AG08395 (cell line): ENCODE results near the gene VSX1.

ENCODE experiments used
- DNase-seq: peaks from one replicate; pipeline ENCODE4 v3.0.0; 2012; ENCODE audit warnings: mixed read lengths, low spot score

Gene VSX1

GRCh38 chr20:25053255-25054031 lies 28.5 kb downstream of the VSX1 start:
- peak; percentile 48 for DNase-seq

GRCh38 chr20:25052255-25053194 lies 29.4 kb downstream of the VSX1 start:
- peak; percentile 57 for DNase-seq

GRCh38 chr20:25051386-25052155 lies 30.4 kb downstream of the VSX1 start:
- DNase-seq: no peak

DNA sequence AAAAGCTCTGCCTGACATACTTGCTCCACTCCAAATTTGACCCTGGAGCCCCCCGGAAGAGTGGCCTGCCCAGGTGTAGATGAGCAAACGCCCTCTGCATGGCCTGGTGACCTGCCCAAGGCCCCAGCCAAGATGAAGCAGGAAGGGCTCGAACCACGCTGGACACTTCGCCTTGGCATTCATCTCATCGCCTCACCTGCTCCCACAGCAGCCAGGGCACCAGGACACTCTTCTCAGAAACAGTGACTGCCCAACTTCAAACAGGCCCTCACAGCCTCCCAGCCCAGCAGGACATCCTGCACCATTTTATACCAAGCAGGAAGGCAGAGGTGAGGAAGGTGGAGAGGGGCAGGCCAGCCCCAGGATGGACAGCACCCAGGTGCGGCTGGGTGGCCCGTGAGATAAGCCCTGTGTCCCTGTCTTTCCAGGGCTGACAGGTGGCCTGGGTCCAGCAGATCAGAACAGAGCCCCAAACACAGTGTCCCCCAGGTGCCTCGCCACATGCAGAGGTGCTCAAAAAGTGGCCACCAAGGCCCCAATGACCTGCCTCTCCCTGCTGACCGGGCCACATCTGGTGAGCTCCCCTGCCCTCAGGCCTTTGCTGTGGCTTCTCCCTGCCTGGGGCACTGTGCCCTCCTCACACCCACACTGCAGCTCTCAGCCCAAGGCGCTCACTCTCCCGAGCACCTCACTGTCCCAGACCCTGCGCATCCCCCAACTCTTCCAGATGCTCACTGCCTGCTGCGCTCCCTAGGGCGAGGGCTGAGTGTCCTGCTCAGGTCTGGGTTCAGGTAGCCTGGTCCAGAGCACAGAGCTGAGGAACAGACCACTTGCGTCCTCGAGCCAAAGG lies 31.2 kb downstream of the VSX1 start:
- DNase-seq: no peak

DNA sequence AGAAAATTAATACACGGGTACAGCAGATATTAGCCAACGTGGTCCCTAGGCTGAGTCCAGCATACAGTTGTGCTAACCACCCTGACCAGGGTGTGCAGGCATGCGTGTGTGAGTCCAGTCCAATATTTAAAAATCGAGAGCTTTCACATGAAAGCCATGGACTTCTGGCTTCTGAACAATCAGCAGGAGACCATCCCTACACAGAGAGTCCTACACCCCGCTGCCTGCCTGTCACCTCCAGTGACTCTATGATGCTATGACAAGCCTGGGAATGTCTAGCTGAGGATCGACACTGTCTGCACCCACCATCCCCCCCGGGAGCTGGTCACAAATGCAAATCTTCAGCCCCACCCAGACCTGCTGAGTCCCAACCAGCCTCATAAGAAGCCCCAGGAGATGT lies 31.9 kb downstream of the VSX1 start:
- DNase-seq: no peak

- DNase-seq: no peak
Measured at GRCh38 chr20:25049261-25050060, 32.5 kb downstream of the VSX1 start.

DNA sequence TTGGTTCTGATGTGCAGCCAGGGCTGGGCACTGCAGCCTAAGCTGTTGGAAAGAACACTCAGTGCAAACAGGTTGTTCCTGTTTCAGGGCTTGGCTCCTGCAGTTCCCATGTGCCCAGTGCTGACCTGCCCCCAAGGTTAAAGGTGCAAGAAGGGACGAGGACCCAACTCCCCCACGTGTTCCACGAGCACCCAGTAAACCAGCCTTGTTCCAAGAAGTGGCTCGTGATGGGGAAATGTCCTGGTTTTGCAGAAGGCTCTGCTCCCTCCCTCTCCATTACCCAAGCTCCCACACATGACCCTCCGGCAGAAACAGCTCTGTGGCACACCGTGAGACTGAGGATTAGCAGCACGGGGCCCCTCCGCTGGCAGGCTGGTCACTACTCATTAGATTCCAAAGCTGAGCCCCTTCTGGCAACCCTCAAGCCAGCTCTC lies 33.4 kb downstream of the VSX1 start:
- DNase-seq: no peak

GRCh38 chr20:25047766-25048165 lies 34.2 kb downstream of the VSX1 start:
- no peak for DNase-seq

DNA sequence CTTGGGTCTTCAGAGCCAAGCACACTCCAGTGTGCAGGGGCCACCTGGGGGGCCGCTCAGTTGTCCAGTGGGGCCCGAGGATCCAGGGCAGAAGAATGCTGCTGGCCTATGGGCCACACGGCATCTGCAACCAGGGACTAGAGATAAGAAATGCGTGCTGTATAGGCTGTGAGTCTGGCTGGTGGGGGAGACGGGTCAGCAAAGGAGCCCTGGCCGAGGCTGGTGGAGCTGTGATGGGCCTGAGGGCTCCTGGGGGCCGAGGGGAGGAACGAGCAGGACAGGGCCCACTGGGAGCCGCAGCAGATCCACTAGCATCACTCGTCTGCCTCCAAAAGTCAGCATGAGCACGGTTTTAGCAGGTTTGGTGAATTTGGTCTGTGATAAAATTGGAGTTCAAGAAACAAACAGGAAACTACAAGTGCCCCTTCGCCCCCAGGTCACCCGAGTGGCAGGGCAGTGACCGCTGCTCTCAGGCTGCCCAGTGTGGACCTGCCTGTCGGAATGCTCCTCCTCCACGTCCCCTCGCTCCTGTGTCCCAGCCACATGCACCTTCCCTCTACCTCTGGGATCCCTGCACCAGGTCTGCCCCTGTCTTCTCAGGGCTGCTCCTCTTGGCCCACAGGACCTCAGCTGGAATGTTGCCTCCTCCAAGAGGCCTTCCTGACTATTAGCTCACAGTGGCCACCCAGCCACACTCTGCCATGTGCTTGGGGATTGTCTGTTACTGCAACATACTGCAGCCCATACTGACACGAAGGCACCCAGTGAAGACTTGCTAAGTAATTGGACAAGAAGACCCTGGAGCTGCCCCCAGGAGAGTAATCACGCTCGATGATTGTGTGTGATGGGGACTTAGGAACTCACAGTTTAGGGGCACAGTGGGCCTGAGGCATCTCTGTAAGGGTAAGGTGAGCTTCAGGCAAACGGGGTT lies 34.9 kb downstream of the VSX1 start:
- no peak for DNase-seq

DNA sequence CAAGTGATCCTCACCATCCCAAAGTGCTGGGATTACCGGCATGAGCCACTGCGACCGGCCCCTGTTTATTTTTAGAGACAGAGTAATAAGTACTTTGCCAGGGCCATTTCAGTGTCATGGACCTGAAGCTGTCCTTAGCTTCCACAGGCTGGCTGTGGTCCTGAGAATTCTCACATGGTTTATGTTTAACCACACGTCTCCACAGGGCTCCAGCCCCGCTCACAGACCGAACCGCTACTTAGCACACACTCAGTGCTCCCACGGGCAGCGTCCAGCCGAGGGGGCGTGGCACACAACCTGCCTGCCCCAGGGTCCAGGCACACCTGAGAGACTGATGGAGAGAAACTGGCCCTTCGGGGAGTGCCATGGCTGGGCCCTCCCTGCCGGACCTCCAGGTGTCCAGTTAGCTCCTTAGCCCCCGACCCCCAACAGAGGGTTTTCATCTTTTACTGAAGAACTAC lies 35.7 kb downstream of the VSX1 start:
- DNase-seq: no peak

- no peak for DNase-seq
Measured at GRCh38 chr20:25045343-25045712, 36.6 kb downstream of the VSX1 start.

- no peak for DNase-seq
Measured at GRCh38 chr20:25044660-25045342, 37.1 kb downstream of the VSX1 start.

DNA sequence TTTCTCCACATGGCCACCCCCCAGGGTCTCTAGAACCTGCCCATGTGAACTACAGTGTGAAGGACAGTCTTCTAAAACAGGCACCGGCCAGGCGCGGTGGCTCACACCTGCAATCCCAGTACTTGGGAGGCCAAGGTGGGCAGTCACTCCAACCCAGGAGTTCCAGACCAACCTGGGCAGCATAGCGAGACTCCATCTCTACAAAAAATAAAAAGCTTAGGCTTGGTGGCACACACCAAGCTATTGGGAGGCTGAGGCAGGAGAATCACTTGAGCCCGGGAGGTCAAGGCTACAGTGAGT lies 37.7 kb downstream of the VSX1 start:
- no peak for DNase-seq

- DNase-seq: no peak
Measured at GRCh38 chr20:25043499-25044260, 38.3 kb downstream of the VSX1 start.

- no peak for DNase-seq
Measured at GRCh38 chr20:25042531-25043498, 39.1 kb downstream of the VSX1 start.

- DNase-seq: no peak
Measured at GRCh38 chr20:25041813-25042530, 40.0 kb downstream of the VSX1 start.
